K562 (cell line): ENCODE data around the gene OR2V1. TPM values are rescaled to one million over a fixed set of nuclear protein-coding genes. Genes with fewer than 3 reads are reported as not detected.

Experiments used
- ATF7 ChIP-seq: fragments of 450-650 bp; IDR thresholded peaks from 2 replicates; pipeline ENCODE4 v1.7.1; 2014; ENCODE audit warnings: mild to moderate bottlenecking, moderate library complexity
- ELF4 ChIP-seq: fragments of 450-650 bp; formaldehyde crosslinking; IDR thresholded peaks from 2 replicates; pipeline ENCODE4 v1.4.0; 2022; ENCODE audit warnings: missing genetic modification characterization
- KAT7 ChIP-seq: sonication (generic); formaldehyde crosslinking; IDR thresholded peaks from 2 replicates; pipeline ENCODE4 v1.8.0; 2022; ENCODE audit warnings: missing genetic modification reagents, mild to moderate bottlenecking, borderline replicate concordance
- PHF21A ChIP-seq: fragments of 450-650 bp; IDR thresholded peaks from 2 replicates; pipeline ENCODE4 v1.6.1; 2017; ENCODE audit warnings: low read depth, borderline replicate concordance
- TAL1 ChIP-seq: fragments of 450-650 bp; IDR thresholded peaks from 2 replicates; pipeline ENCODE4 v1.6.1; 2016; ENCODE audit warnings: mild to moderate bottlenecking
- THAP12 ChIP-seq: fragments of 250-450 bp; sonication (Bioruptor Pico); IDR thresholded peaks from 2 replicates; pipeline ENCODE4 v1.9.0; 2021; ENCODE audit warnings: mild to moderate bottlenecking, inconsistent platforms
- XRCC4 ChIP-seq: IDR thresholded peaks from one replicate; pipeline ENCODE4 v1.6.1; 2011; ENCODE audit not compliant: insufficient read depth, insufficient read length; ENCODE audit errors: extremely low read depth
- ZBTB40 ChIP-seq, 2 experiments: fragments of 450-650 bp in 1 of 2; sonication (generic) in 1 of 2; formaldehyde crosslinking in 1 of 2; IDR thresholded peaks; 2 replicates each; pipeline versions ENCODE4 v1.7.1 to v1.9.0; 2016 to 2022; ENCODE audit warnings: inconsistent platforms in 1 of 2, mild to moderate bottlenecking in 1 of 2, missing genetic modification reagents in 1 of 2
- polyA plus RNA-seq, 8 experiments: library from polyadenylated mRNA; depleted of rRNA in 4 of 8; stranded (reverse) in 5 of 8; unstranded in 3 of 8; fragments of >200 nt; fragmentation: Nextera tagmentation in 2 of 8; fragmentation: Illumina TruSeq in 1 of 8; extraction: Ambion mirVana in 2 of 8; extraction: Trizol in 1 of 8; gene quantifications; 2 replicates each; pipeline versions ENCODE4 v1.2.1 to v1.2.3, GENCODE V29; 2011 to 2014; ENCODE audit warnings: inconsistent platforms in 1 of 8, missing spikeins in 1 of 8
- total RNA-seq, 7 experiments: library from RNA; depleted of rRNA in 6 of 7; stranded (reverse); fragments of >200 nt in 6 of 7; fragmentation: Illumina TruSeq in 2 of 7; extraction: Trizol in 2 of 7; gene quantifications; 2 replicates each; pipeline versions ENCODE4 v1.2.1 to v1.2.3, GENCODE V29; 2011 to 2021; ENCODE audit warnings: low replicate concordance in 1 of 7
- TF ChIP-seq, protein P1 (sequence below): fragments of 250-450 bp; sonication (Bioruptor Pico); IDR thresholded peaks from 2 replicates; pipeline ENCODE4 v1.5.0; 2021; ENCODE audit warnings: mild to moderate bottlenecking, borderline replicate concordance

The OR2V1 gene
- total and polyA plus RNA-seq, 9 of the 15 experiments (the other 6 are each of a cell fraction or from before 2014, with no cell fraction given) = 0.04 to 0.28 (median 0.15) TPM; not detected in 5

- TF ChIP-seq ZBTB40 (IDR thresholded peaks at IDR 0.05) (no peak), ZBTB40 (CRISPR knock-in tag; IDR thresholded peaks at IDR 0.05) (no peak), ELF4 (no peak), XRCC4 (no peak), TAL1 (no peak), KAT7 (CRISPR knock-in tag) (no peak), PHF21A (no peak), THAP12 (CRISPR knock-in tag) (no peak), ATF7 (no peak)
- TF ChIP-seq, protein P1, sequence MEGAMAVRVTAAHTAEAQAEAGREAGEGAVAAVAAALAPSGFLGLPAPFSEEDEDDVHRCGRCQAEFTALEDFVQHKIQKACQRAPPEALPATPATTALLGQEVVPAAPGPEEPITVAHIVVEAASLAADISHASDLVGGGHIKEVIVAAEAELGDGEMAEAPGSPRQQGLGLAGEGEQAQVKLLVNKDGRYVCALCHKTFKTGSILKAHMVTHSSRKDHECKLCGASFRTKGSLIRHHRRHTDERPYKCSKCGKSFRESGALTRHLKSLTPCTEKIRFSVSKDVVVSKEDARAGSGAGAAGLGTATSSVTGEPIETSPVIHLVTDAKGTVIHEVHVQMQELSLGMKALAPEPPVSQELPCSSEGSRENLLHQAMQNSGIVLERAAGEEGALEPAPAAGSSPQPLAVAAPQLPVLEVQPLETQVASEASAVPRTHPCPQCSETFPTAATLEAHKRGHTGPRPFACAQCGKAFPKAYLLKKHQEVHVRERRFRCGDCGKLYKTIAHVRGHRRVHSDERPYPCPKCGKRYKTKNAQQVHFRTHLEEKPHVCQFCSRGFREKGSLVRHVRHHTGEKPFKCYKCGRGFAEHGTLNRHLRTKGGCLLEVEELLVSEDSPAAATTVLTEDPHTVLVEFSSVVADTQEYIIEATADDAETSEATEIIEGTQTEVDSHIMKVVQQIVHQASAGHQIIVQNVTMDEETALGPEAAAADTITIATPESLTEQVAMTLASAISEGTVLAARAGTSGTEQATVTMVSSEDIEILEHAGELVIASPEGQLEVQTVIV = no peak
- TF ChIP-seq, all 486 proteins: peak for 13
Measured at GRCh38 chr5:181121675-181122561, 9.1 kb downstream of the OR2V1 start (continued).
